ENCODE results near the gene SEC11A.

Gene SEC11A

DNA sequence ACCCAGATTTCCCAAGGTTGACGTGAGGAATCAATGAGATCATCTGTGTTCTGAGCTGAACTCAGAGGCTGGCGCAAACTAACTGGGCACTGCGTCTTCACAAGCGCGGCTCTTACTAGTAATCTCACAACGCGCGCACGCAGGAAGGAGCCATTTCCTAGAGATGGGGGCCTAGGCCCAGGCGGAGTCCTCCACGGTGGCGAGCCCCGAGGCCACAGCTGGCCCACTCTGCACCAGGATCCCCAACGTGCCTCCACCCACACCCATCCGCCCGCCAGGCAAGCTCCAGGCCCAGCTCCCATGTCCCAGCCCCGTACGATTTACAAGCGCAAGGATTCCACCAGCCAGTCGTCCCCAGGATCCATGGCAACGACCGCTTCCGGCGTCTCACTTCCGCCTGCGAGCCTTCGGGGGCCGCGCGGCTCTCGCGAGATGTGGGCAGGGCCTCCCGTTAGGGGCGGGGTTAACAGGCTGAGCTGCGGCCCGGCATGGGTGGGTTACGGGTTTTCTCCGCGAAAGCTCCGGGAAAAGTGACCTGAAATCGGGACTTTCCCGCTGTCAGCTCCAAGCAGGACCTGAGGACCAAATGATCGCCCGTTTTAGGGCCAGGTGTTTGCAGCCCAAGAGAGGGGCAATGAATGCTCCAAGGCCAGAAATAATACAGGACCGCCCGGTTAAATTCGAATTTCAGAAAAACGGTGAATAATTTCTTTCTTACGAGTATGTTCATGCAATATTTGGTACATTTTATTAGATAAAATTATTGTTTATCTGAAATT lies 61.8 kb downstream of the SEC11A start, which contains the start of gene WDR73:
WDR73 (minus strand) TSS at position 374 of the 779 bp plus-strand sequence; CDS start at position 365, 9 bp downstream.
- peak; percentile 3 for TF ChIP-seq CTCF (conservative IDR thresholded peaks at IDR 0.05; ENCODE audit: low read depth, low read length)
- peak; percentile 95 for DNase-seq (ENCODE audit: low read depth)
- peak within 1 kb of the TSS; percentile 99 for H3K4me3 ChIP-seq (ENCODE audit: low read depth, low read length)

GRCh38 chr15:84653584-84653909 lies 62.4 kb downstream of the SEC11A start:
- DNase-seq (ENCODE audit: low read depth), result no peak
- TF ChIP-seq CTCF (conservative IDR thresholded peaks at IDR 0.05; ENCODE audit: low read depth, low read length), result no peak
- H3K4me3 ChIP-seq (ENCODE audit: low read depth, low read length), result peak overlapping the region; percentile 99

- no peak for TF ChIP-seq CTCF (conservative IDR thresholded peaks at IDR 0.05; ENCODE audit: low read depth, low read length)
- peak; percentile 25 for DNase-seq (ENCODE audit: low read depth)
These were observed 66.2 kb downstream of the SEC11A start for GRCh38 chr15:84649706-84650105.

GRCh38 chr15:84648539-84648938 lies 67.4 kb downstream of the SEC11A start:
- H3K4me3 ChIP-seq (ENCODE audit: low read depth, low read length), result no peak overlapping the region
- DNase-seq (ENCODE audit: low read depth), result no peak
- TF ChIP-seq CTCF (conservative IDR thresholded peaks at IDR 0.05; ENCODE audit: low read depth, low read length), result no peak

More at GRCh38 chr15:84649706-84650105, 66.2 kb downstream of the SEC11A start:
- H3K4me3 ChIP-seq (ENCODE audit: low read depth, low read length), result no peak overlapping the region

DNA sequence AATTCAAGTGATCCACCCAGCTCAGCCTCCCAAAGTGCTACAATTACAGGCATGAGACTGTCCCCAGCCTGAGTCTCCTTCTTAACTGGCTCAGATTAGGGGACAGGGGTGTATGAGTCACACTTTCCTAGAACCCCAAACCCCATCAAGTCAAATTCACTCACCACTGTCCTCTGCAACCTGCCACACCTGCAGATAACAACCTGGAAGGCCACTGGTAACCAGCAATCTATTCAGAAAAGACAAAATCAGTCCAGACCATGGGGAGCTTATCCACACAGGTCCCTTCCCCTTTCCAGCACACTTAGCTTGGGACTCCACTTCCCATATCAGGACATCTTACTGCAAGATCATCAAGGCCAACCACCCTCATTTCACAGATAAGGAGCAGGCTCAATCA lies 68.2 kb downstream of the SEC11A start:
- no peak for DNase-seq (ENCODE audit: low read depth)
- no peak overlapping the region for H3K4me3 ChIP-seq (ENCODE audit: low read depth, low read length)
- no peak for TF ChIP-seq CTCF (conservative IDR thresholded peaks at IDR 0.05; ENCODE audit: low read depth, low read length)

GRCh38 chr15:84645997-84646396 lies 69.9 kb downstream of the SEC11A start:
- no peak overlapping the region for H3K4me3 ChIP-seq (ENCODE audit: low read depth, low read length)
- TF ChIP-seq CTCF (conservative IDR thresholded peaks at IDR 0.05; ENCODE audit: low read depth, low read length), result no peak
- no peak for DNase-seq (ENCODE audit: low read depth)

- no peak for DNase-seq (ENCODE audit: low read depth)
- no peak for TF ChIP-seq CTCF (conservative IDR thresholded peaks at IDR 0.05; ENCODE audit: low read depth, low read length)
These were observed 70.4 kb downstream of the SEC11A start for GRCh38 chr15:84645496-84645895.

More at GRCh38 chr15:84645496-84645895, 70.4 kb downstream of the SEC11A start:
- H3K4me3 ChIP-seq (ENCODE audit: low read depth, low read length), result no peak overlapping the region

Data from choroid plexus epithelial cell (primary cell).